Fibroblast of skin of left biceps (primary cell): ENCODE data around the gene FNDC3B.

Experiments used
- DNase-seq, 2 experiments: peaks; one replicate each; pipeline ENCODE4 v3.0.0-alpha.2; 2013; ENCODE audit warnings: low read depth in 2 of 2

The FNDC3B gene

GRCh38 chr3:172167892-172168648 is 128.7 kb downstream of the FNDC3B start:
- DNase-seq = no peak

- DNase-seq = no peak
Observed at GRCh38 chr3:172170073-172170709, 130.8 kb downstream of the FNDC3B start.

GRCh38 chr3:172170841-172171240 is 131.5 kb downstream of the FNDC3B start:
- no peak for DNase-seq

- DNase-seq = no peak
Observed at GRCh38 chr3:172171396-172172075, 132.2 kb downstream of the FNDC3B start.

- DNase-seq = no peak
Observed at GRCh38 chr3:172173316-172174254, 134.2 kb downstream of the FNDC3B start.

- no peak for DNase-seq
Observed at GRCh38 chr3:172174513-172175253, 135.3 kb downstream of the FNDC3B start.

- no peak for DNase-seq
Observed at GRCh38 chr3:172175254-172175599, 135.8 kb downstream of the FNDC3B start.

DNA sequence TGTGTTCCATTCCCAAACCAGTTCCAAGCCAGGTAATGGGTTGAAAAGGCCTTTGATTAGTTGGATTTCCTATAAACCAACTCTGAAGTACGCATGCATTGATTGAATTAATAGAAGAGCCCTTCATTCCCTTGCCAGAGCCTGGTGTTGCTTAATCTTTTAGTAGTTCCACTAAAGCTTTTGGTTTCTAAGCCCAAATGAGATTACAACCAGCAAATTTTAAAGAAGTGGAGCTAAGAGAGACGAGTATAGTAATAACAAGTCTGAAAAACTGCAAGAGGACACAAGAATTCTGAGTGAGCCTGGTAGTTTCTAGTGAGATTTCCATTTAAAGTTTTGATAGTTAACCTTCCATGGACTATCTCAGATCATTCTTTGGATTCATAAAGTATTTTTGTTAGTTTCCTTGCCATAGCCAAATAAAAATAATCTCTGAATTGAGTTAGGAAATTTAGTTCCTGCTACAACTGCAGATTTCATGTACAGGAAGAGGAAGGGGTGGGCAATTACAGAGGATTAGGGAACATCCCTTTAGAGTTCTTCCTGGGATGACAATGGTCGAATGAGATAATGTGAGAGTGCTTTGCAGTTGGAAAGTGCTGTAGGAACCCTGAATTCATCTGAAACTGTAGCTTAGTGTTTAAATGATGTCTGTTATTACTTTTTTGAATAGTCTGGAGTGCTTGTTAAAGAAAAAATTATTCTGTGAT is 136.8 kb downstream of the FNDC3B start:
- DNase-seq = no peak

- peak in 1 of 2 experiments; percentile 51 for DNase-seq
Observed at GRCh38 chr3:172177046-172177445, 137.7 kb downstream of the FNDC3B start.

- no peak for DNase-seq
Observed at GRCh38 chr3:172177803-172178316, 138.5 kb downstream of the FNDC3B start.

DNA sequence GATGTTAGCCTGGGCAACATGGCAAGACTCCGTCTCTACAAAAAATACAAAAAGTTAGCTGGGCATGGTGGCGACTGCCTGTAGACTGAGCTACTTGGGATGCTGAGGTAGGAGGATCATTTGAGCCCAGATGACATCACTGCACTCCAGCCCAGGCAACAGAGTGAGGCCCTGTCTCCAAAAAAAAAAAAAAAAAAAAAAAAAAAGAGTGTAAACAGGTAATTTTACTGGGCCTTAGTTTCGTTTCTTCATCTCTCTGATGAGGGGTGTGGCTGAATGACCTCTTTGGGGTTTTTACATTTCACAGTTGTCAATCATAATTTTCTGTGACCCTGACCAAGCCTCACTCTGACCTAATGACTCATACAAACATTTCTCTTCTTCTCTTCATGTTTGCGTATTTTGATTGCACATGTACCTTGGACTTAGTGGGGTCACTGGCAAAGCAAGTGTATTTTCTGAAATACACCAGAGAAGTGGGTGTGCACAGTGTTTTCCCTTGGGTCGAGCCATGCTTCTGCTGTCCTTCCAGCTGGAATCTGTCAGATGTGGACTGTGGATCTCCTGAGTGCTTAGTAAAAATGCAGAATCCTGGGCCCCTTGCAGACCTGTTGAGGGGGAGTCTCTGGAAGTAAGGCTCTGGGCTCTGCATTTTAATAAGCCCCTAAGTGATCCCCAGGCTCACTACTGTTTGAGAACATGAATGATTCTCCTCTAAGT is 140.5 kb downstream of the FNDC3B start:
- DNase-seq = no peak

GRCh38 chr3:172180473-172180872 is 141.1 kb downstream of the FNDC3B start:
- DNase-seq = no peak

DNA sequence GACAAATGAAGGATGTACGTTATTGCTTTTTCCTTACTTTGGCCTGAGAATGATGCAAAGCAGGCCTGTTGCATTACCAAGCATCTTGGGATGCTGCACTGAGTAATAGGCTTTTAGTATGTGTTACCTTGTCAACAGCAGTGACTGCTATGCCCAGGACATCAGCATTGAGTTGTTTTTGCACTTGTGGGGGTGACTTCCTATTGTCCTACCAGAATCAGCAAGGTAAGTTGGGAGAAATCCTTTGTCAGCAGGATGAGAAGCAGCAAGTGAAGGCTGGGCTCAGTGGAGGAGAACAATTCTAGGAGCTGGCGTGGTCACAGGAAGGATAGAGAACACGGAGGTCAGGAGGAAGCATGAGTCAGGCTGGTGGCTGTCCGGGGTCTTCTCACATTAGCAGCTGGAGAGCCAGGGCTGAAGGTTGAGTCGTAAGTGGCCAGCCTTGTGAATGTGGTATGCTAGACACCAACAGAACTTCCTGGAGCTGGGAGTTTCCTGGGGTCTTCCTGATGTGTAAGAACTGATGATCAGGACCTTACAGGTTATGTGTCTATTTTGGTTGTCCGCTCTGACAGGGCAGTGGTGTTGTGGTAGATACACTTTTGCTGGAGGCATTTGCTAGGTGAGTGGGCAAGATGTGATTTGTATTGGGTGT is 142.7 kb downstream of the FNDC3B start:
- DNase-seq = no peak

DNA sequence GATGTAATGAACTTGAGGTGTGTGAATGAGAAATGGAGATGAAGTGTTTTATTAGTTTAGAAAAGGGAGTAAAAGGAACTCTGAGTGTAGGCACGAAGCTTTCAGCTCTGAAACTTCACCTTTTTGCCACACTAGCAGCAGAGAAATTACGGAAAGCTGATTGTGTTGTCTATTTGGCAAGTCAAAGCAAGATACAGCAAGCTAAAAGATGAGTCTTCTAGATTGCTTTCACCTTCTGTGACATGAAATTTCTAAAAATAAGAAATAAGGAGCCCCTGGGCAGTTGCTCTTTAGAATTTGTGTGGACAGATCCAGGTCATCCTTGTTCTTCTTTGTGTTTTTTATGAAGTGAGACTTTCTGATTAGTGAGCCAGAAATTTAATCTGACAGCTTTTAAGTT is 143.4 kb downstream of the FNDC3B start:
- no peak for DNase-seq

- DNase-seq = no peak
Observed at GRCh38 chr3:172184106-172184822, 144.9 kb downstream of the FNDC3B start.

DNA sequence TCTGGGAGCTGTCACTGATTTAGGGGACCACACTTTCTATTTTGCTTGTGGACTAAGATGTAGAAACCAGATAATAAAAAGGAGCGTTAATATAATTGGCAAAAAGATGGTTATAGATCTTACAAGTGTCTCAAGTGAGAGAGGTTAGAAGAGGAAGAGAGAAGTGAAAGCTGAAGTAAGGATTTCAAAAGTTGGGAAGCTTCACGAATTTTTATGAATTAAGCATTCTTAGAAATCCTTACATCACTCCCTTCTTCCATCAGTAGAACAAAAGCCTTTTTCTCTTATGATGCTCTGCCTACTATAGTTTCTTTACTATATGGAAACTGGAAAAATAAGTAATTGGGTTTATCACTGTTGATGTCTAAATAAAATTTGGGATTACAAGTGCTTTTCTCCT is 146.5 kb downstream of the FNDC3B start:
- no peak for DNase-seq

GRCh38 chr3:172186607-172187006 is 147.2 kb downstream of the FNDC3B start:
- DNase-seq = no peak

DNA sequence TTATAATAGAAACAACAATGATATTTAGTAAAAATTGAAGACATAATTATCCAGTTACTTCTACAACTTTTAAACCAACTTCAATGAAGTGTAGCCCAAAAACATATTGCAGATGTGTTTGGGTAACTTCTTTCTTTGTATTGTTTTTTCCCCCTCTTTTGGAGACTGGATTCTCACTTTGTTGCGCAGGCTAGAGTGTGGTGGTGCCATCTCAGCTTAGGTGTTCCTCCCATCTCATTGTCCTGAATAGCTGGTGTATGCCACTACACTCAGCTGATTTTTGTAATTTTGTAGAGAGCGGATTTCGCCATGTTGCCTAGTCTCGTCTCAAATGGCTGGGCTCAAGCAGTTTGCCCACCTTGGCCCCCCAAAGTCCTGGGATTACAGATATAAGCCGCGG is 148.1 kb downstream of the FNDC3B start:
- no peak for DNase-seq
